ENCODE measurements around the gene WDPCP.
A peak's percentile ranks its signal among the peaks of the same experiment; 100 is the strongest.
"Not testable (repeated sequence)": the region's sequence is repeated elsewhere in the genome, so short reads cannot be mapped to it uniquely, and the experiment has no call there.

Gene WDPCP

DNA sequence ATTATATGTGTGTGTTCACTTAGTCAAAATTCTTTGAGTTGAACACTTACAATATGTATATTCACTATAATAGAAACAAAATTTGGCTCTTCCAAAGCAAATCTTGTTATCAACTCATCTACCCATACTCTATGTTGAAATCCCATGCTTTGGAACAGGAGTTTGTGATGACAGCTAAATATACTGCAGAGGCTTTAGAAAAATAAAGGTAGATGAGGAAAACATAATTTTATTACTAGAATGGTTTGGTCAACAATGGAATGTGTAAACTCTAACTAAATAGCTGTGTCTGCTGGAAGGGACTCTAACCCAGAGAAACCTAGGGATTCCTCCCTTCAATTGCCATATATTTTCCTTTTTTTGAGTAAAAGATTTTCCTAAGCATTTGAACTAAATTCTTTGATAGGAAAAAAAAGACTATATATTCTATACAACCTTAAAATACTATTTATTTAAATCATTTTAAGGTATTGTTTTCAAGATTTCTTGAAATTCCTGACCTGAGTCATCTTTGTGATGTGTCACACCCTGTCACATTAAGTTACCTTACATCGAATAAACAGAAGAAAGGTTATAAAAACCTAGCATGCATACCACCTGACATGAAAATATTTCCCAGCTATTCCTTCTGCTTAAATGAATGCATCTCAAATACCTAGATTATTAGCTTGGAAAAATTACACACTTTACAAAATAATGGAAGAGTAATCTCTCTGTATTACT, 362.2 kb downstream of the WDPCP start:
- no peak for DNase-seq

DNA sequence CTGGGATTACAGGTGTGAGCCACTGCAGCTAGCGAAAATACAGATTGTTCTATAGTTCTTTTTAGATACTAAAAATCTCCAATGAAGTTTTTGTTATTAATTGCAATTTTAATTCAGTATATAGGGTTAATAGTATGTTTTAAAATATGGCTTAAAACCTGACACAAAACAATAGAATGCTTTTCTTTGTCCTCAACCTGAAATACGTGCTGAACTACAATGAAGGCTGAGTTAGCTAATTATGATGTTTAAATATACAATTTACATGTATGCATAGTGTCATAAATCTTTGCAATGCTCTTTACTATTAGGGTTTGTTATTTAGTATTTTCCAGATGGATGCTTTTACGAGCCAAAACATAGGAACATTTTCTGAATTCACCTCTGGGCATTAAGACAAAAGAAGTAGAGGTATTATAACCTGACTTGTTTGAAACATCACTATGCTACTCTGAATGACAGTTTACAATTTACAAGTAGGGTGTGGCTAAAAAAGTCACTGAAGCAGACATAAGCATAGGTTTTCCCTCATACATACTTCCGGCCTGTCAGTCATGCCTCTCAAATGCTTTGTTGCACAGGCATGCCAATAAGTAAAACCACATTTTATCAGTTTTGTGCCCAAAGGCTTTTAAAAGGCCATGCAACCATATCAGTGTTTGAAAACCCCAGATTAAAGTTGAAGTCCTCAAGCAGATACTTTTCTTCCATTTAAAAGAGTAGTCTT, 369.3 kb downstream of the WDPCP start:
- no peak for DNase-seq

DNA sequence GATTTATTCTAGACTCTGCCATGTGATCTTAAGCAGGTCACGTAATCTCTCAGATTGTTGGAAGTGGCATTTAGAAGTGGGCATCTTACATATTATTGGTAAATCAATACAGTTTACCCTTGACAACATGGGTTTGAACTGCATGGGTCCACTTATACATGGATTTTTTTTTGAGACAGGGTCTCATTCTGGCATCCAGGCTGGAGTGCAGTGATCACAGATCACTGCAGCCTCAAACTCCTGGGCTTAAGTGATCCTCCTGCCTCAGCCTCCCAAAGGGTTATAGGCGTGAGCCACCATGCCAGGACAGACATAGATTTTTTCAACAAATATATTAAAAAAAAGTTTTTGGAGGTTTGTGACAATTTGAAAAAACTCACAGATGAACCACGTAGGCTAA, 393.0 kb downstream of the WDPCP start:
- DNase-seq: no peak

DNA sequence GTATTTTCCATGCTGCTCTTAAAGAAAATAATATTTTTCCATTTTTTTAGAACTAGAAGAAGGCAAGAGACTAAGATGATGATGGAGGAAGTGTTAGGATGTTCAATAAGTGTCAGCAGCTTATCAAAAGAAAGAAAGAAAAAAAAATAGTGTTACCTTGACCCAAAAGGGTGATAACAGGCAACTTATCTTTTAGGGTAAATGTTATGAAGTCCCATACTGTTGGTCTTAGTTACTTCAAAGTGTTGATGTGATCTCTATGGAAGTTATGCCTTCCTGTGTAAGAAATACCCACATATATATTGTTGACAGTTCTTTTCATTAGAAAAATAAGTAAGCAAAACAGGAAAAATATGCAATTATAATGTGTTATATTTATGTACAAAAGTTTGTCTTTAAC, 394.1 kb downstream of the WDPCP start:
- no peak for DNase-seq

DNA sequence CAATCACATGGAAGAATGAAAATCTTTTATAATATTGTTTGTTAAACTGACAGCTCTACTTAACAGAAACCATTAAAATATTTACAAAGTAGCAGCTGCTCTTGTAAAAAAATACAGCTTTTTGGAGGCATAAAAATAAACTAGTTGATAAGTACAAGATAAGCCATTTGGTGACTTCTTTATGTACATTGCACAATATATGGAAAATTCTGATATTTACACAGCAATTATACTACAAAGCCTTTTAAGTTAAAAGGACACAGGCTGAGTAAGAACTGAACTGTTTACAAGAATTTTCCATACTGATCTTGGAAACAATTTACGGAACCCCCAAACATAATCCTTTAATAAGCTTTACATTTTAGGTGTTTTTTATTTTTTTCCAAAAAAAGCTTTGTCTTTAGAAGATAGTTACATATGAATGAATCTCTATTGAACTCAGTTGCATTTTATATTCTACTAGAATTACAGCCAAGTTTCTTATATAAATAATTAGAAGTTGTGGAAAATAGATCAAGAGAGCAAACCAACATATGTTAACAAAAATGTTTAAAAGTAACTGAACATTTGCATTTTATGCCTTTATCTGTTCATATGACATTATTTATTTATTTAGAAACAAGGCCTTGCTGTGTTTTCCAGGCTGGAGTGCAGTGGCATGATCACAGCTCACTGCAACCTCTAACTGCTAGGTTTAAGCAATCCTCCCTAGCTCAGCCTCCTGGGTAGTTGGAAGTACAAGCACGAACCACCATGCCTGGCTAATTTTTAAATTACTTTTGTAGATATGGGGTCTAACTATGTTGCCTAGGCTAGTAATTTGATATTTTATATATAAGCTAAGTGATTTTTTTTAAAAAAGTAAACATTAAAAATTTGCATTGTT, 395.1 kb downstream of the WDPCP start:
- no peak for DNase-seq

DNA sequence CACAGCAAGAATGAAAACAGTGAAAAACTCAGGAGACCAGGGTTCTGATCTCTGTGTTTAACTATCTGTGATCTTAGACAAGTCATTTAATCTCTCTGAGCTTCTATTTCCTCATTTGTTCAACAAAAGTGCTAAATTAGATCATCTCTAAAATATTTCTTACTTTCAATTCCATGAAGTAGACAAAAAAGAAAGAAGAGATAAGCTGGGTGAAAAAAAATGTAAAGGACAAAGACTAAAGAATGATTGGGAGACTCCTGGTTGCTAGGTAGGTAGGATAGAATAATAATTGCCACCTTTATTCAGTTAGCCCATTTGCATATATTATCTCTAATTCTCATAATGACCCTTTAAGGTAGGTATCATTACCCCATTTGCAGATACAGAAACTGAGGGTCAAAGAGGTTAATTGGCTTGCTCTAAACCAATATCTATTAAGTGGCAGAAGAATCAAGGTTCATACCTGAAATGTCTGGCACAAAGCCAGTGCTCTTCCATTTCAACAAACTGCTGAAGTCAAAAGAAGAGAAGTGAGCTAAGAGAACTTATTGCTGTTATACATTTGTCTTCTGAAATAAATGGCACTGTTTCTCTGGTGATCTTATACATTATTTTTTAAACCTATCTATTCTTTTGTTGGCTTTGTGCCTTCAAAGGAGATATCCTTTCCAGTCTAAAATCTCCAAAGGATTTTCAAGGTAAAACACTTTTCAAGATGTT, 395.9 kb downstream of the WDPCP start:
- DNase-seq: no peak

DNA sequence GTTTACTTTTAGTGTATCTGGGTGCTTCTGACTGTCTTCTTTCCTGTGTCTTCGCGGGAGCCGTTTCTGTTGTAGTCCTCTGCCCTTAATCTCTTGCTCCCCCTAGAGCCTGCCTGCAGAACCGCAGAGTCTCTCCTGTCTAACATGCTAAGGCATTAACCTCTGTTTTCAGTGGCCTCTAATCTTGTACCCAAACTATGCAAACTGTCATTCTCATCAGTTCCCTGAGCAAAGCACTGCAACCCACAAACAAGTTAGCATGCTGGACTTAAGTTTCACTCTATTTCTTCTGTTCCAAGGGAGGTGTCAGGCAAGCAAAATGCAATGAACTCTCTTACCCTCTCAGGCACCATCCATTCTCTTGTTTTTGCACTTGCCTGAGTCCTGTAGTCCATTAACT, 399.3 kb downstream of the WDPCP start:
- DNase-seq: peak in 1 of 3 donors; percentile 17

DNA sequence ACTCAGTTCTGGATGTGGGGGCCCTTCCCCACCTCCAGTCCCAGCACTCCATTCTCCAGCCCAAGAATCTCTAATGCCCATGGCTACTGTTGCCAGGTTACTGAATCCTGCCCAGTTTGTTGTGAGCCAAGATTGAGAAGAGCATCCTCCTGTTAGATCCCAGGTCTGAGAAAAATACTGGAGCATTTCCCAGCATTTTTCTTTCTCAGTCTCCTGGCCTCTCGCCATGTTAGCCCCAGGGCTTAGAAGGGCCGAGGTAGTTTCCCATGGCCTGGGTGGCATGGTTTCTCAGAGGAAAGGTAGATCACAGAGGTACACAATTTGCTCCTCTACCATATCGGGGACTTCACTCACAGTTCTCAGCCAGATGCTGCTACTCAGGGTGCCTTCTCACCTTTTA, 401.9 kb downstream of the WDPCP start:
- DNase-seq: no peak

DNA sequence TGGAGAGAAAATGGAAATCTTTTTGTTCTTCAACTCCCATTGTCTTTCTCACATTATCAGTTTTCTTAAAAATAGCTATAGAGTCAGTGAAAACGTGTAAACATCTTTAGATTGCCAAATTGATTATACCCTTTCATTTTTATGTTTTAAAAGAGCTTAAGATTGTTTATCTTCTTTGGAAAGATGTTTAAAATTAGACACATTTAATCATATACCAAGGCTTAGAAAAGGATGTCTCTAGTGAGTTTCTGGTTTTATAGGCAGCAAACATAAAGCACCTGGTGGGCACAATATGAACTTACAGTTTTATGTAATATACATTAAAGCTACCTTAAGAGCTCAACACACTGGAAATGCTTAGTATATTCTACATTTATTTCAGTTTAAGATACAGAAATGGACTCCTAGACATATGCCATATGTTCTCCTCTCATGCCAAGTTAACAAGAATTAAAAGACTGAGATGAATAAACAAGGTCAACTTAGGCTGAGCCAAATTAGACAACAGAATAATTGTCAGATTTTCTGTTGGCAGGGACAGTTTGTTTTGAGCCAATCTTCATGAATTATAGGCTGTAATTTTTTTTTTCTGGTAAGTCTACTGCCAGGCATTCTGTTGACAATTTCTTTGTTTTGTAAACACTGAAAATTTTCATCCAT, 425.0 kb downstream of the WDPCP start:
- DNase-seq: no peak

DNA sequence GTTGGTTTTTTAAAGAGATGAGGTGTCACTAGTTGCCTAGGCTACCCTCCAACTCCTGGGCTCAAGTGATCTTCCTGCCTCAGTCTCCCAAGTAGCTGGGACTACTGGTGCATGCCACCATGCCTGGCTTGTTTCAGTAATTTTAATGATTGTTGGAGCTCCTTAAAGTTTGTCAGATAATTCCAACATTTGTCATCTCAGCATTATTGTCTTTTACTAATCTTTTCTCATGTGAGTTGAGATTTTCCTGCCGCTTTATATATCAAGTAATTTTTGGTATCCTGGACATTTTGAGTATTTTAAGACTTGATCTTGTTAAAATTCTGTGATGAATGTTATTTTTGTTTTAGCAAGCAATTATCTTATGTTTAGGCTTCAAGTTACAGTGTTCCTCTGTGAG, 429.0 kb downstream of the WDPCP start:
- no peak for DNase-seq

DNA sequence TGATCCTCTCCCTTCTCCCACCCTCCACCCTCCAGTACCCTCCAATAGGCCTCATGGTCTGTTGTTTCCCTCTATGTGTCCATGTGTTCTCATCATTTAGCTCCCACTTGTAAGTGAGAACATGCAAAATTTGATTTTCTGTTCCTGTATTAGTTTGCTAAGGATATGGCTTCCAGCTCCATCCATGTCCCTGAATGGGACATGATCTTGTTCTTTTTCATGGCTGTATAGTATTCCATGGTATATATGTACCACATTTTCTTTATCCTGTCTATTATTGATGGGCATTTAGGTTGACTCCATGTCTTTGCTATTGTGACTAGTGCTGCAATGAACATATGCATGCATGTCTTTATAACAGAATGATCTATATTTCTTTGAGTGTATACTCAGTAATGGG, 451.6 kb downstream of the WDPCP start:
- DNase-seq: not testable (repeated sequence)

DNA sequence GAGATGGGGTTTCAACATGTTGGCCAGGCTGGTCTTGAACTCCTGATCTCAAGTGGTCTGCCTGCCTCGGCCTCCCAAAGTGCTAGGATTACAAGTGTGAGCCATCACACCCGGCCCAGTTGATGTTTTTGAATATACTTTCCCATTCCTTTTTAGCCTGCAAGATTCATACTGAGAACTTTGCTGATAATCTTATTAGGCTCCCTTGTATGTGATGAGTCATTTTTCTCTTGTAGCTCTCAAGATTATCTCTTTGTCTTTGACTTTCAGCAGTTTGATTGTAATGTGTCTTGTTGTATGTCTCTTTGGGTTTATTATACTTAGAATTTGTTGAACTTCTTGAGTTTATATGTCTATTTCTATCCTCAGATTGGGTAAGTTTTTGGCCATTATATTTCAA, 456.3 kb downstream of the WDPCP start:
- DNase-seq: no peak

DNA sequence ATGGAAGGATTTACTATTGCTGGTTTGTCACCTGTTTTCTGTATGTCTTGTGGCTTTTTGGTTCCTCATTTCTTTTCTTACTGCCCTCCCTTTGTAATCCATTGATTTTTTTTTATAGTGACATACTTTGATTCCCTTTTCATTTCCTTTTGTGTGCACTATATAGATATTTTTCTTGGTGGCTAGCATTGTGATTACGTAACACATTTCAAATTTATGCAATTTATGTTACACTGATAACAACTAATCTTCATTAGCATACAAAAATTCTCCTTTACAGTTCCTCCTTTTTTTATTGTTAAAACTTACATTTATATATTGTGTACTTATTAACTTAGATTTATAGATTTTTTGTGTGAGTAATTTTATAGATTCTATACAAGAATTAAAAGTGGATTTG, 457.1 kb downstream of the WDPCP start:
- DNase-seq: no peak

DNA sequence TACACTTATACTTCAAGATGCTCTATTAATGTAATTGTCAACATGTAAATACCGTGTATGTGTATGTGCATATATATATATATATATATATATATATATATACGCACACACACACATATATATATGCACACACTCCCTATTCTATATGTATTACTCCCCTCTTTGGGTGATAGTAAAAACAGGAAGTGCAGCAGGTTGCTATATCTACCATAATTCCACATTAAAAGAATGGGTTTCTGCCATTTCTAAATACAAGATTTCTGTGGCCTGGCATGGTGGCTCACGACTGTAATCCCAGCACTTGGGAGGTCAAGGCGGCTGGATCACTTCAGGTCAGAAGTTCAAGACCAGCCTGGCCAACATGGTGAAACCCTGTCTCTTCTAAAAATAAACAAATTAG, 460.7 kb downstream of the WDPCP start:
- DNase-seq: no peak

DNA sequence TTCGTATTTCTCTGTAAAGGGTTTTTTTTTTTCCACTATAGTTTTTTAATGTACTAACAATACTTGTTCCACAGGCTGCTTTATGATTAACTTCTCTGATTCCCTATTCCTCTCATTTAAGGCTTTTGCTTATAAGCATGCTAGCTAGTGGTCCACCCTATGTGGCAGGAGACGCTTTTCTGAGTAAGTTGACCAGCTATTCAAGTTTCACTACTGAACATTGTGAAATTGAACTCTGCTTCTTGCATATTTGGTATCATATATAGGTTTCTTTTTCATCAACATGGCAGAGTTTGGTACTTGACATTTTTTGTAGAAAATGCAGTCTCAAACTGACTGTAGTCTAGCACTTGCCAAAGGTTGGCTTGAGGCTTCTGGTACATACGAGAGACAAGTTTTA, 463.4 kb downstream of the WDPCP start:
- DNase-seq: no peak

DNA sequence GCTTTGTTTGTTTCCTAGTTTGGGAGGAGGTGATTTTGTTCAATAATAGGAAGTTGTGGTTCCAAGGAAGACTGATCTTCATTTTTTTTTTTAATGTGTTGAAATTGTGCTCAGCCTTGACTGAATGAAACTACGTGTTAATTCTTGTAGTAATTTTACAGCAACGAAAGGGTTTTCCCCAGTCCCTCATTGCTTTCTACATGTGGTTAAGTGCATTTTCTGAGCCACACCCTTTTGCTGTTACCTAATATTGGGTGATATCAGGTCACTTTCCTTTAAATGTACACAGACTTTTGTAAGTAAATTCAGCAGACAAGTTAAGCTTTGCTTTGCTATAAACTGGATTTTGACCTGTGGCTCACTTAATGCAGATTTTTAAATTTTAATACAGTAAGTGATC, 464.1 kb downstream of the WDPCP start:
- DNase-seq: peak; percentile 54 to 71 (median 60)

DNA sequence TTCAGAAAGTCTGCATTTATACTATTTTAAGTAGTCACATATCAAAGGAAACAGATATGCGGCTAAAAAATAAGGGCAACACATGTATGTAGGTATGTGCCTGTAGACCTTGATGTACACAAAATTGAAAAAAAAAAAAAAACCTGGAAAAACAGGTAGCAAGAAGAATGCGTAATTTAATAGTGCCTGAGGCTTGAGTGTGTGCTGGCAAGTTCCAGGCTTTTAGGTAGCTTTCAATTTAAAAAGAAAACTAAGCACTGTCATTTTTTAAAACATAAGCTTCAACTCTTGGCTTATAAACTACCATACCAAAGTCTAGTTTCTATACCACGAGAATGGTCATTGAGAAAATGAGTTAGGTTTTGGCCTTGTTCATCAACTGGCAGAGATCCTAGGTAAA, 465.4 kb downstream of the WDPCP start:
- DNase-seq: no peak

DNA sequence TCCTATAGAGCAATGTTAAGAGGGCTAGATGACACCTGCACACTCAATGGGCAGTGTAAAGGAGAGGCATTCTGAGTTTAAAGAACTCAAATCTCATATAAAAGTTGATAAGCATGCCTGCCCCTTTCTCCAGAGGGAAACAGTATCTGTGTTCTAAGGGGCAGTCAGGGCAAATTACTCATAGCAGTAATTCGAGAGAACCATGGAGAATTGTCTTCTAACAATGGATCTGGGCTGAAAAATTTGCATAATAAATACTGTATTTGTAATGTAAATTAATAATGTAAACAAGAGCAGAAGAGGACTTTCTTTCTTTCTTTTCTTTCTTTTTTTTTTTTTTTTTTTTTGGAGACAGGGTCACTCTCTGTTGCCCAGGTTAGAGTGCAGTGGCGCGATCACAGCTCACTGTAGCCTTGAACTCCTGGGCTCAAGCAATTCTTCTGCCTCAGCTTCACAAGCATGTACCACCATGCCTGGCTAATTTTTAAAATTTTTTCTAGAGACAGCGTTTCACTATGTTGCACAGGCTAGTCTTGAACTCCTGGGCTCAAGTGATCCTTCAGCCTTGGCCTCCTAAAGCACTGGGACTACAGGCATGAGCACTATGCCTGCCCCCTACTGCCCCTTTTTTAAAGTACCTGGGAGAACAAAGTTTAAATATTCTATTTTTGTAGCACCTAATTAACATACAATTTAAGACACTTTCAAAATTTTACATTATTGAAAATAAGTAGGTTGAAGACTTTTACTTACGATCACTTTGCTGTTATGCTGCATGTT, 467.0 kb downstream of the WDPCP start:
- DNase-seq: no peak

DNA sequence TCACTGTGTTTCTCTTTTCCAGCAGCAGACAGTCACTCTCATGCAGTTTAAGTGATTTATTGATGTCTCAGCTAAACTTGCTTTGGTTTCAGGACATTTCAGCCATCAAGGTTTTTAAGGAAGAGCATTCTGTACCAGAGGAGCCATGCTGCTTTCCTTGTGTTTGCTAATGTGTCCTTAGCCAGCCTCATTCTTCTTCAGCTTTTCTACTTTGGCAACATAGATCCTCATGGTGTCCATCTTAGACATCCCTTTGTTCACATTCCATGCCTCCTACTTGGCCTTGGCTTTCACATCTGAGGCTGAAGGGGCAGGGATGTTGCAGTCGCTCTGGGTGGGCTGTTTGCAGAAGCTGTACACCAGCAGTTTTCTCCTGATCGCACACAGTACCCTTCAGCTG, 469.5 kb downstream of the WDPCP start:
- no peak for DNase-seq

DNA sequence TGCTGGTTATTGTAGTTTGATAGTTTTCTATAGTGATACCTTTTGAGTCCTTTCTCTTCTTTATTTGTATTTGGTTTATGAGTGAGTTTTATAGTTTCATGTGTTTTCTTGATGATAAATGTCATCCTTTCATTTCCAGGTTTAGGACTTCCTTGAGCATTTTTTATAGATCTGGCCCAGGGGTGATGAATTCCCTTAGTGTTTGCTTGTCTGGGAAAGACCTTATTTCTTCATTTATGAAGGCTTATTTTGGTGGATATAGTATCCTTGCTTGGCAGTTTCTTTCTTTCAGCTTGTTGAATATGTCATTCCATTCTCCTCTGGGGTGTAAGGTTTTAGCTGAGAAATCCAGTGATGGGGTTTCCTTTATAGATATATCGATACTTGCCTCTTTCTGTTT, 483.8 kb downstream of the WDPCP start:
- DNase-seq: no peak

DNA sequence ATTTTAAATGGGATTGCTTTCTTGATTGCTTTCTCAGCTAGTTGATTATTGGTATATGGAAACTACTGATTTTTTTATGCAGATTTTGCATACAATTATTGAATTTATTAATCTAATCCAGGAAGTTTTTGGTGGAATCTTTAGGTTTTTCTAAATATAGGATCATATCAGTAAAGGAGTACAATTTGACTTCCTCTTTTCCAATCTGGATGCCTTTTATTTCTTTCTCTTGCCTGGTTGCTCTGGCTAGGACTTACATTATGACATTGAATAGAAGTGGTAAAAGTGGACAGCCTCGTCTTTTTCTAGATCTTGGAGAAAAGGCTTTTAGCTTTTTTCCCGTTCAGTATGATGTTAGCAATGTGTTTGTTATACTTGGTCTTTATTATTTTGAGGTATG, 486.3 kb downstream of the WDPCP start:
- no peak for DNase-seq

DNA sequence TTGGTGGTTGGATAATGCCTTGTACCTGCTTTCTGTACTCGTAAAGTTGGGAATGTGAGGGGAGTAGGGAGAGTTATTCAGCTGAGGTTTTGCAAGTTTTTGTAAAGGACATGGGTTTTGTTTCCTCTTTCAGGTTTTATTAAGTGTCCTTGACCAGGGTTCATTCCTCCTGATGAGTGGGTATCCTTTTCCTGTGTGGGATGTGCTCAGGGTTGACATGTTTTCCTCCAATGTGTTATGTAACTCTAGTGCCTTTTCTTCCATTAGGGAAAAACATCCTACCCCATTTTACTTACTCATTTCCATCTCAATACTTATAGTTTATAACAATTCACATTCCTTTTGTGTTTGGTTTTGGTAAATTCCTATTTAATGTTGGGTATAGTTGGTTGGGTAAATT, 489.2 kb downstream of the WDPCP start:
- no peak for DNase-seq
